ENCODE data around the gene UCHL5.
"Not testable (repeated sequence)": the region's sequence is repeated elsewhere in the genome, so short reads cannot be mapped to it uniquely, and the experiment has no call there.

UCHL5 gene

DNA sequence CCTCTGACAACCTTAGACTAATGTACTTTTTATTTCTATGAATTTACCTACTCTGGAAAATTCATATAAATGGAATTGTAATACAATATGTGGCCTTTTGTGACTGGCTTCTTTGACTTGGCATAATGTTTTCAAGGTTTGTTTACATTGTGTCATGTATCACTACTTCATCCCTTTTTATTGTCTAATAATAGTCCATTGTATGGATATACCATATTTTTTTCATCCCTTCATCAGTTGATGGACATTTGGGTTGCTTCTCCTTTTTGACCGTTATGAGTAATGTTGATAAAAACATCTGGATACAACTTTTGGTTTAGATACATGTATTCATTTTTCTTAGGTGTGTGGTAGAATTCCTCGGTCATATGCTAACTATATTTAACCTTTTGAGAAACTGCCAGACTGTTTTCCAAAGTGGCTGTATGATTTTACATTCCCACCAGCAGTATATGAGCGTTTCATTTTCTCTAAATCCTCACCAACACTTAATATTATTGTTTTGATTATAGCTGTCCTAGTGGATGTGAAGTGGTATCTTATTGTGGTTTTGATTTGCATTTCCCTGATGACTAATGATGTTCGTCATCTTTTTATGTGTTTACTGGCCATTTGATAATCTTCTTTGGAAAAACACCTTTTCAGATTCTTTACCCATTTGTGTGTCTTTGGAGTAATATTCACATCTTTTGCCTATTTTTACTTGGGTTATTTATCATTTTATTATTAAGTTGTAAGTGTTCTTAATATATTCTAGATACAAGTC, 3.7 kb upstream of the UCHL5 start:
- Histone ChIP-seq H3K4me1 (ENCODE audit: control insufficient read depth, insufficient read depth, low read length) (peaks cover 11% of the 10 kb centered on the region), H3K9ac (ENCODE audit: low read depth, low read length) (no peak overlapping the region), H3K4me3 (ENCODE audit: low read length) (no peak overlapping the region), H3K36me3 (ENCODE audit: insufficient read depth, low read length) (no peaks in the 10 kb centered on the region), H3K27me3 (ENCODE audit: control insufficient read depth, insufficient read depth, low read length) (no peaks in the 10 kb centered on the region), H3K9me3 (replicated peaks; ENCODE audit: low read length) (no peaks in the 10 kb centered on the region), H3K4me2 (ENCODE audit: low read length) (no peak overlapping the region)

DNA sequence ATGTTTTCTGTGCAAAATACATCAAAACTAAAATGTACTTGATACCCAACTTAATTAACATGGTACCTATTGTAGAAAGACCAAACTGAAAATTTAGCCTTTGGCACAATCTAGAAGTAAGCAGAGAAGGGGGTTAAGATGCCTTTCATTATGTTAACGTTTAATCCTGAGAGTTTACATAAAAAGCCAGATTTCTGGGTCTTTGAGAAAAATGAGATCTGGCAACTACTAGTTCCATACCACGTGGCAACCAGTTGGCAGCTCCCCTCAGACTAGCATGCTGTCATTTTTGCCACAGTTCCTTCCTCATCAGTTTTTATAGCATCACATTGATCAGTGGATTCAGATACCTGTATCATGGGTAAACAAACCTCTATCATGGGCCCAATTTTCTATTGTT, 1.8 kb upstream of the UCHL5 start:
- Histone ChIP-seq H3K27me3 (ENCODE audit: control insufficient read depth, insufficient read depth, low read length) (no peaks in the 10 kb centered on the region), H3K9ac (ENCODE audit: low read depth, low read length) (peak overlapping the region; percentile 96), H3K9me3 (replicated peaks; ENCODE audit: low read length) (no peaks in the 10 kb centered on the region), H3K4me3 (ENCODE audit: low read length) (peak overlapping the region; percentile 86), H3K36me3 (ENCODE audit: insufficient read depth, low read length) (no peaks in the 10 kb centered on the region), H3K4me1 (ENCODE audit: control insufficient read depth, insufficient read depth, low read length) (peaks cover 19% of the 10 kb centered on the region), H3K4me2 (ENCODE audit: low read length) (peak overlapping the region; percentile 84)

DNA sequence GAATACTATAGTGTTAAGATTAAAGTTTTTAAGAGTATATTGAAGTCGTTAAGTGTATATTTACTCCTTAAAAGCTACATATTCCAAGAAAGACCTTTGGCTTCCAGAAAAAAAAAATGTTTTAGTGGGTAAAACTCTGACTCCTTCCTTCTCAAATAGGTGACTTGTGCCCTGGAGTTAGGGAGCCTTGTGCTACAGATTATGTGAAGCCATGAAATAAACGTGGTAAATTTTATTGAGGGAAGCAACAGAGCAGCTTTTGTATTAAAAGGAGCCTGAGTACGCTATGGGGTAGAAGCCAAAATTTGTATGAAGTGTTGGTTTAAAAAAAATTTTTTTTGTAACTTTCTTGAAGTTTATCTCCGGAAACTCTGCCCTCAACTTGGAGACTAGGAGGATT, 1.2 kb upstream of the UCHL5 start:
- Histone ChIP-seq H3K4me3 (ENCODE audit: low read length) (peak overlapping the region; percentile 86), H3K9me3 (replicated peaks; ENCODE audit: low read length) (no peaks in the 10 kb centered on the region), H3K9ac (ENCODE audit: low read depth, low read length) (peak overlapping the region; percentile 96)

GRCh38 chr1:193060115-193060403, 899 bp upstream of the UCHL5 start:
- peak overlapping the region; percentile 96 for H3K9ac ChIP-seq (ENCODE audit: low read depth, low read length)
- peaks cover 19% of the 10 kb centered on the region for H3K4me1 ChIP-seq (ENCODE audit: control insufficient read depth, insufficient read depth, low read length)
- H3K4me3 ChIP-seq (ENCODE audit: low read length), result peak overlapping the region; percentile 86
- peak overlapping the region; percentile 84 for H3K4me2 ChIP-seq (ENCODE audit: low read length)
- H3K27me3 ChIP-seq (ENCODE audit: control insufficient read depth, insufficient read depth, low read length), result no peaks in the 10 kb centered on the region
- no peaks in the 10 kb centered on the region for H3K36me3 ChIP-seq (ENCODE audit: insufficient read depth, low read length)
- H3K9me3 ChIP-seq (replicated peaks; ENCODE audit: low read length), result no peaks in the 10 kb centered on the region

More for the DNA sequence above, 1.2 kb upstream of the UCHL5 start:
- H3K27me3 ChIP-seq (ENCODE audit: control insufficient read depth, insufficient read depth, low read length), result no peaks in the 10 kb centered on the region
- H3K4me1 ChIP-seq (ENCODE audit: control insufficient read depth, insufficient read depth, low read length), result peaks cover 19% of the 10 kb centered on the region
- H3K4me2 ChIP-seq (ENCODE audit: low read length), result peak overlapping the region; percentile 84
- no peaks in the 10 kb centered on the region for H3K36me3 ChIP-seq (ENCODE audit: insufficient read depth, low read length)

DNA sequence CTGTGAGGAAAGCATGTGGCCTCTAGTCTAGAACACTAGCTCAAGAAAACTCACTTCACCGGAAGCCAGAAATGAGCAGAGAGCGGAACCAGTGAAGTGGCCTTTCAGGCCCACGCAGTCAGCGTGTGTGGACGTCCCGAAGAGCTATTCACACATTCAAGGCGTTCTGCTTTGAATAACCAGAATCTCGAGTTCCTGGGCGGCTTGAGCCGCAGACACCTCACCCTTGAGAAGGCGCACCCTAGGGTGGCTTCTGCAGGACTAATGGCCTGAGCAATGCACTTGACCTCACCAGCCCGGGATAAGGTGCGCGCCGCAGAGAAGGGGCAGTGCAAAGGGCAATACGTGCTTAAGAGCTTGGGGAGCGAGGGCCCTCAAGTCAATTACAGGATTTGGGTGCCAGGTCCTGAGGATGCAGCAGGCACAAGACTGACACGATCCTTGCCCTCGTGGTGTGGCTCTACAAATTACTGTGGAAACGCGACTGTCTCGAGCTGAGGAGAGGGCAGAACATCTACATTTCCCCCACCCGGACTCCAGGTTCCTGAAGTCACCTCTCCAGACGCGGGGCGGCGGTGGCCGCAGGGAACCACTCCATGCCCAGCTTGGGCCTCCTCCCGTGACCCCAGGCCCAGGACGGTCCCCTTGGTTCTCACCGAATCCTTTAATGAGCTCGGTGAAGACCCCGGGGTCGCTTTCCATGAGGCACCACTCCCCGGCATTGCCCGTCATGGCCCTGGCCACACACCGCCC, 455 bp downstream of the UCHL5 start:
- H3K4me1 ChIP-seq (ENCODE audit: control insufficient read depth, insufficient read depth, low read length), result peaks cover 19% of the 10 kb centered on the region

GRCh38 chr1:193054169-193054675, 4.9 kb downstream of the UCHL5 start:
- Histone ChIP-seq H3K4me3 (ENCODE audit: low read length) (no peak overlapping the region), H3K27me3 (ENCODE audit: control insufficient read depth, insufficient read depth, low read length) (no peaks in the 10 kb centered on the region), H3K4me1 (ENCODE audit: control insufficient read depth, insufficient read depth, low read length) (peaks cover 13% of the 10 kb centered on the region), H3K4me2 (ENCODE audit: low read length) (no peak overlapping the region), H3K9me3 (replicated peaks; ENCODE audit: low read length) (no peaks in the 10 kb centered on the region), H3K9ac (ENCODE audit: low read depth, low read length) (no peak overlapping the region), H3K36me3 (ENCODE audit: insufficient read depth, low read length) (peaks cover 6% of the 10 kb centered on the region)

More for the DNA sequence above, 455 bp downstream of the UCHL5 start:
- peak overlapping the region; percentile 86 for H3K4me3 ChIP-seq (ENCODE audit: low read length)
- H3K4me2 ChIP-seq (ENCODE audit: low read length), result peak overlapping the region; percentile 95
- no peaks in the 10 kb centered on the region for H3K36me3 ChIP-seq (ENCODE audit: insufficient read depth, low read length)
- peak overlapping the region; percentile 96 for H3K9ac ChIP-seq (ENCODE audit: low read depth, low read length)
- H3K27me3 ChIP-seq (ENCODE audit: control insufficient read depth, insufficient read depth, low read length), result no peaks in the 10 kb centered on the region
- no peaks in the 10 kb centered on the region for H3K9me3 ChIP-seq (replicated peaks; ENCODE audit: low read length)

DNA sequence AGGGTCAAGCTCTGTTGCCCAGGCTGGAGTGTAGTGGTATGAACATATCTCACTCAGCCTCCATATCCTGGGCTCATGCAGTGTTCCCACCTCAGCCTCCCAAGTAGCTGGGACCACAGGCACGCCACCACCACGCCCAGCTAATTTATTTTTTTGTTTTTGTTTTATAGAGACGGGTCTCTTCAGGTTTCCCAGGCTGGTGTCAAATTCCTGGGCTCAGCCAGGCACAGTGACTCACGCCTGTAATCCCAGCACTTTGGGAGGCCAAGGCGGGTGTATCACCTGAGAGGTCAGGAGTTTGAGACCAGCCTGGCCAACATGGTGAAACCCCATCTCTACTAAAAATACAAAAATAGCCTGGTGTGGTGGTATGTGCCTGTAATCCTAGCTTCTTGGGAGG, 10.2 kb downstream of the UCHL5 start:
- not testable (repeated sequence) for H3K4me3 ChIP-seq (ENCODE audit: low read length); H3K9me3 ChIP-seq (replicated peaks; ENCODE audit: low read length); H3K9ac ChIP-seq (ENCODE audit: low read depth, low read length); H3K4me1 ChIP-seq (ENCODE audit: control insufficient read depth, insufficient read depth, low read length); H3K27me3 ChIP-seq (ENCODE audit: control insufficient read depth, insufficient read depth, low read length); H3K4me2 ChIP-seq (ENCODE audit: low read length)
- H3K36me3 ChIP-seq (ENCODE audit: insufficient read depth, low read length), result peaks cover 32% of the 10 kb centered on the region

GRCh38 chr1:193042766-193043691, 16.1 kb downstream of the UCHL5 start:
- H3K9ac ChIP-seq (ENCODE audit: low read depth, low read length), result no peak overlapping the region
- H3K36me3 ChIP-seq (ENCODE audit: insufficient read depth, low read length), result peaks cover 18% of the 10 kb centered on the region
- no peaks in the 10 kb centered on the region for H3K4me1 ChIP-seq (ENCODE audit: control insufficient read depth, insufficient read depth, low read length)

DNA sequence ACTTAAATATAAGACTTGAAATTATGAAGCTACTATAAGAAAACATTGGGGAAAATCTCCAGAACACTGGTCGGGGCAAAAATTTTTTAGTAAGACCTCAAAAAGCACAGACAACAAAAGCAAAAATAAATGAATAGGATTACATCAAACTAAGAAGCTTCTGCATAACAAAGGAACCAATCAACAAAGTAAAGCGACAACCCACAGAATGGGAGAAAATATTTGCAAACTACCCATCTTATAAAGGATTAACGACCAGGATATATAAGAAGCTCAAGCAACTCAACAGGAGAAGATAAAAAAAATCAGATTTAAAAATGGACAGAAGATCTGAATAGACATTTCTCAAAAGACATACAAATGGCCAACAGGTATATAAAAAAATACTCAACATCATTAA, 19.1 kb downstream of the UCHL5 start:
- Histone ChIP-seq H3K9me3 (replicated peaks; ENCODE audit: low read length) (no peaks in the 10 kb centered on the region), H3K4me2 (ENCODE audit: low read length) (no peak overlapping the region), H3K9ac (ENCODE audit: low read depth, low read length) (no peak overlapping the region), H3K27me3 (ENCODE audit: control insufficient read depth, insufficient read depth, low read length) (no peaks in the 10 kb centered on the region), H3K4me3 (ENCODE audit: low read length) (no peak overlapping the region), H3K4me1 (ENCODE audit: control insufficient read depth, insufficient read depth, low read length) (no peaks in the 10 kb centered on the region), H3K36me3 (ENCODE audit: insufficient read depth, low read length) (peaks cover 9% of the 10 kb centered on the region)

More at GRCh38 chr1:193042766-193043691, 16.1 kb downstream of the UCHL5 start:
- no peaks in the 10 kb centered on the region for H3K9me3 ChIP-seq (replicated peaks; ENCODE audit: low read length)
- no peak overlapping the region for H3K4me2 ChIP-seq (ENCODE audit: low read length)
- no peaks in the 10 kb centered on the region for H3K27me3 ChIP-seq (ENCODE audit: control insufficient read depth, insufficient read depth, low read length)
- H3K4me3 ChIP-seq (ENCODE audit: low read length), result no peak overlapping the region

GRCh38 chr1:193036337-193037047, 22.7 kb downstream of the UCHL5 start:
- H3K4me1 ChIP-seq (ENCODE audit: control insufficient read depth, insufficient read depth, low read length), result no peaks in the 10 kb centered on the region
- H3K36me3 ChIP-seq (ENCODE audit: insufficient read depth, low read length), result no peaks in the 10 kb centered on the region
- no peak overlapping the region for H3K4me2 ChIP-seq (ENCODE audit: low read length)
- no peak overlapping the region for H3K9ac ChIP-seq (ENCODE audit: low read depth, low read length)
- no peaks in the 10 kb centered on the region for H3K27me3 ChIP-seq (ENCODE audit: control insufficient read depth, insufficient read depth, low read length)
- no peaks in the 10 kb centered on the region for H3K9me3 ChIP-seq (replicated peaks; ENCODE audit: low read length)
- no peak overlapping the region for H3K4me3 ChIP-seq (ENCODE audit: low read length)

Data from skeletal muscle satellite cell (primary cell).